IMR-90 (cell line): ENCODE results near the gene CACNA1F.

Source experiments
- BHLHE40 ChIP-seq: fragments of 150-350 bp; IDR thresholded peaks from 2 replicates; pipeline ENCODE4 v1.6.1; 2016; ENCODE audit warnings: mild to moderate bottlenecking, low read depth, low read length
- CEBPB ChIP-seq: IDR thresholded peaks from 2 replicates; pipeline ENCODE4 v1.6.1; 2012; ENCODE audit warnings: low read depth, low read length, improper control_type of control experiment
- CHD1 ChIP-seq: IDR thresholded peaks from 2 replicates; pipeline ENCODE4 v1.6.1; 2012; ENCODE audit warnings: low read depth, low read length, improper control_type of control experiment
- CTCF ChIP-seq: conservative IDR thresholded peaks from 2 replicates; pipeline ENCODE4 v1.5.1; 2012; ENCODE audit warnings: mild to moderate bottlenecking, low read depth, low read length, improper control_type of control experiment
- MAZ ChIP-seq: IDR thresholded peaks from 2 replicates; pipeline ENCODE4 v1.6.1; 2012; ENCODE audit warnings: low read depth, mild to moderate bottlenecking, low read length, improper control_type of control experiment, moderate library complexity, borderline replicate concordance
- NFE2L2 ChIP-seq: fragments of 150-350 bp; IDR thresholded peaks from 2 replicates; pipeline ENCODE4 v1.6.1; 2016; ENCODE audit warnings: low read depth, mild to moderate bottlenecking, low read length
- POLR2A ChIP-seq: IDR thresholded peaks from 2 replicates; pipeline ENCODE4 v1.6.1; 2012; ENCODE audit warnings: mild to moderate bottlenecking, low read depth, low read length
- SMC3 ChIP-seq: fragments of 150-350 bp; IDR thresholded peaks from 2 replicates; pipeline ENCODE4 v1.6.1; 2016; ENCODE audit warnings: low read depth, mild to moderate bottlenecking, antibody characterized with exemption, low read length, moderate library complexity

DNA sequence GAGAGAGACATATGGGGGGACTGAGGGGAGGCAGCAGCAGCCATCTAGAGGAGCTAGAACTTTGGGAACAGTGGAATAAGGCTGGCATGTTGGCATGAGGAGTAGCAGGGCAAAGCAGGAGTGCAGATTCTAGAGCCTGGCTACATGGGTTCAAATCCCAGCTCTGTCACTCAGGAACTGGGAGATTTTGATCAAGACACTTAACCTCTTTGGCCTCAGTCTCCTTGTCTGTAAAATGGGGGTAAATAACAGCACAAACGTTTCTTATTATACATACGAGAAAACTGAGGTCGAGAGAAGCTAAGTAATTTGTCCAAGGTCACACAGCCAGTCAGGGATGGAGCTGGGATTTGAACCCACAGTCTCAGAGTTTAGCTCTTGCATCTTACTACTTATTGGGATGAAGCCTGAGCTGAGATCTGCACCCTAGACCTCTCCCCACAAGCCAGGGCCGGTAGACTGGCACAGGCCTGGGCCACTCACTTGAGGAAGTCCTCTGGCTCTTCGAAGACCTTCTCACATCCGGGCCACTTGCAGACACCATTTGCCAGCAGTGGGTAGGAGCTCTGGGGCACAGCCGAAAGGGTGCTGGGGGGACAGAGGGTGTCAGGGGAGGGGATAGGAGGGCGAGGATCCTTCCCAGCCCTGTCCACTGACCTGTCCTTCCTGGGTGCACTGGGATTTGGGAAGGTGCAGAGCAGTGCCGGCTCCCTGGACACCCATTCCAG lies 23.3 kb upstream of the CACNA1F start:
- TF ChIP-seq CTCF: no peak
- TF ChIP-seq POLR2A: no peak
- TF ChIP-seq MAZ: no peak
- no peak for TF ChIP-seq CHD1
- no peak for TF ChIP-seq NFE2L2
- TF ChIP-seq BHLHE40: no peak
- no peak for TF ChIP-seq CEBPB
- no peak for TF ChIP-seq SMC3
